ENCODE results near the gene MMP24.
"Not testable (repeated sequence)": the region's sequence is repeated elsewhere in the genome, so short reads cannot be mapped to it uniquely, and the experiment has no call there.

The MMP24 gene

GRCh38 chr20:35257175-35257909, 30.9 kb downstream of the MMP24 start:
- no peak for DNase-seq (ENCODE audit: low spot score)

DNA sequence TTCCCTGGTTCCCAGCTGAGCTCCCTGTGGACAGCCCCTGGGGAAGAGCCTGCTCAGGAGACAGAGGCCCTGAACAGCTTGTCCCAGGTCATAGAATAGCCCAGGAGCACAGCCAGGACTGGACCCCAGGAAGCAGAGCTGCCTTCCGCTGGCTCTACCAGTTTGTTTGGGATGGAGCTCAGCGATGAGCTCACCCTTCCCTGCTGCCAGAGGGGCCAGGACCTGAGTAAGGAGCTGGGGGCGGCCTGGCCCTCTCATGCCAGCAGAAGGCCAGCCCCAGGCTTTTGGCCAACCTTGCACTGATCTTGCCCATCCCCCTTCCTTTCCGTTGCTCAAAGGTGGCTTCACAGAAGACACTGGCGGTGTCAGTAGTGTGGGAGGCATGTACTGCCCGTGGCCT, 33.9 kb downstream of the MMP24 start:
- DNase-seq (ENCODE audit: low spot score): peak; percentile 93

GRCh38 chr20:35262321-35262720, 35.8 kb downstream of the MMP24 start:
- not testable (repeated sequence) for DNase-seq (ENCODE audit: low spot score)

DNA sequence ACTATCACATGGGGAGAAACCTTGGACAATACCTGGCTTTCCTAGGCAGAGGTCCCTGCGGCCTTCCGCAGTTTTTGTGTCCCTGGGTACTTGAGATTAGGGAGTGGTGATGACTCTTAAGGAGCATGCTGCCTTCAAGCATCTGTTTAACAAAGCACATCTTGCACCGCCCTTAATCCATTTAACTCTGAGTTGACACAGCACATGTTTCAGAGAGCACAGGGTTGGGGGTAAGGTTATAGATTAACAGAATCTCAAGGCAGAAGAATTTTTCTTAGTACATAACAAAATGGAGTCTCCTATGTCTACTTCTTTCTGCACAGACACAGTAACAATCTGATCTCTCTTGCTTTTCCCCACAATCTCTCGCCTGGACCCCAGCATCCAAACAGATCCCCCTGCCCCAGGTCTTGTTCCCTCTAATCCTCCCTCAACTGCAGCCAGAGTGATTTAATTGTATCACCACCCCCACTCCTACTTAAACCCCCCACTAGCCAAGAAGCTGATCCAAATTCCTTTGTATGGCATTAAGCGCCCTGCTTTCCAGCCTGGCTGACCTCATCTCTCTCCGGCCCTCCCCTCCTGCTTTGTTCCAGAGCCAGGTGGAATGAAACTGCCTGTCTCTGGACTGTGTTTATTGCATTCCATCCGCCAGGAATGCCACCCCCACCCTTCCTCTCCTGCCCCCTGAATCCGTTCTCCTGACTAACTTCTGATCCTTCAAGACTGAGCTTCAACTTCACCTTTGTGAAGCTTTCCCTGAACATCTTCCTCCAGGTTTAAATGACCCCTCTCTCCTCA, 36.4 kb downstream of the MMP24 start:
- peak; percentile 98 for DNase-seq (ENCODE audit: low spot score)

DNA sequence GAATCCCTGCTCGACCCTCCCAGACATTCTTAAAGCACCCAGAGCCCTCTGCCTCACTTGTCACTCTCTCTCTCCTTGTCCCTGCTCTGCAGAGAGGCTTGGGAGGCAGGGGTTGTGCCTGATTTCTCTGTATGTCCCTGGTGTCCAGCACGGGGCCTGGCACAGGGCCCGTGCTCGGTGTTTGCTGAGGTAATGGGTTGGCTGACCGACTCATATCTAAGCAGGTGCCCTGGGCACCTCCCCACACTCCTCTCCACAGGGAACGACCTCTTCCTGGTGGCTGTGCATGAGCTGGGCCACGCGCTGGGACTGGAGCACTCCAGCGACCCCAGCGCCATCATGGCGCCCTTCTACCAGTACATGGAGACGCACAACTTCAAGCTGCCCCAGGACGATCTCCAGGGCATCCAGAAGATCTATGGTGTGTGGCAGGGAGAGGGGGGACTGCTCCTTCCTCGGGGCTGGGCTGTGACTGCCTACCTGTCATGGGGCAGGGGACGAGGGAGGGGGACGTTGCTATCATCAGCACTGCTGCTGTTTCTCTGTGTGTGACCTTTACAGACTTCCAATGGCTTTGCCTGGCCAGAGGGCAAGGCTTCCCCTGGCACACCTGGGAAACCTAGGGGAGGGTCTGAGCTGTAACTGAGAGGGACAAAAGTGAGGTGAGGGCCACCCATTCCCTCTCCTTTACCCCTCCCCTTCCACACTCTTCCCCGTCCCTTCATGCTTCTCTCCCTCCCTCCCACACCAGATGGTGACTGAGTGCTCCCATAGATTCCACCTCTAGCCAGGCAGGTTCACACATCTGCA, 37.2 kb downstream of the MMP24 start:
- peak; percentile 90 for DNase-seq (ENCODE audit: low spot score)

DNA sequence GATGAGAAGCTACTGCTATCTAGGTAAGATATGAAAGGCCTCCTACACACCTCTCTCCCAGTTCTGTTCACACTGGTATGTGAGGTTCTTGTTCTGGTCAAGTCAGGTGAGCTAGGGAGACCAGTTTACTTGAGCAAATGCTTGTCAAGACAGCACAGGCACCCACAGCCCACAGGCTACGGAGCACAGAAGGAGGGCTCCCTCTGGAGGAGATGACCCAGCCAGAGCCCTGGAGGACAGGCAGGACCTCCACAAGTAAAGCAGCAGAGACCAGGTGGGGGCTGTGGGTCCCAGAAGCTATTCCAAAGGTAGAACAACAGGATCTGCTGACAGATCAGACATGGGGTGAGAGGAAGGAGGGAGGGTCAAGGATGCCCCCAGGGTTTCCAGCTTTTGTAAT, 38.3 kb downstream of the MMP24 start:
- DNase-seq (ENCODE audit: low spot score): peak; percentile 75

GRCh38 chr20:35267092-35267491, 40.6 kb downstream of the MMP24 start:
- no peak for DNase-seq (ENCODE audit: low spot score)

GRCh38 chr20:35269055-35269781, 42.7 kb downstream of the MMP24 start:
- peak; percentile 93 for DNase-seq (ENCODE audit: low spot score)

DNA sequence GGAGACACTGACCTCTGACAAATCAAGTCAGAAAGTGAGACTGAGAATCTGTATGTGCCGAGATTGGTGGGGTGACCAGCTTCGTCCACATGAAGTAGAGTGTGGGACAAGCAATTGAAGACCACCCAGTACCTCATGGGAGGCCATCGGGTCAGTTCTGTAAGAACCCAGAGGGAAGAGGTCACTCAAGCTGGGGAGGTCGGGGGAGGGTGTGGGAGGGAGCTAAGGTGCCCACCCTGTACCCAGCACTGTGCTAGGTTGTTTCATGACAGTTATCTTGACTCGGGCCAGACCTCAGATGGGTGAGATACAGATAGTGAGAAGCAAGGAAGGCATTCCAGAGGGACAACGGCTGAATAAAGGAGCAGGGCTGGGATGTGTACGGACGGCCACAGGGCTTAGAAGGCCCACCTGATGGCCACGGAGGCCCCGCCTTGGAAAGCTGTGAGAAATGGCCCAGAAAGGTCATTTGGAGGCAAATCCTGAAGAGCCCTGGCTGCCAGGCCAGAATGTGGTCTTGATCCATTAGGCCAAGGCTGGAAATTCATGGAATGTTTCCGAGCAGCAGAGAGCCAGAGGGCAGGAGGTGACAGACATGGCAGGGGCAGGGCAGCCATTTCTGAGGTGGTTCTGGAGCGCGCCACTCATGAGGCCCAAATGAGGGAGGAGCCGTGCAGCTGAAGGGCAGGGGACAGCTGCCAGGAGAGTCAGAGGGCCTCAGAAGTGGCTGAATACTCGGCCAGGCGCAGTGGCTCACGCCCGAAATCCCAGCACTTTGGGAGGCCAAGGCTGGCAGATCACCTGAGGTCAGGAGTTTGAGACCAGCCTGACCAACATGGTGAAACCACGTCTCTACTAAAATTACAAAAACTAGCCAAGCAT, 43.8 kb downstream of the MMP24 start:
- DNase-seq (ENCODE audit: low spot score): no peak

- DNase-seq (ENCODE audit: low spot score): no peak
Measured at GRCh38 chr20:35271073-35271882, 44.8 kb downstream of the MMP24 start.

DNA sequence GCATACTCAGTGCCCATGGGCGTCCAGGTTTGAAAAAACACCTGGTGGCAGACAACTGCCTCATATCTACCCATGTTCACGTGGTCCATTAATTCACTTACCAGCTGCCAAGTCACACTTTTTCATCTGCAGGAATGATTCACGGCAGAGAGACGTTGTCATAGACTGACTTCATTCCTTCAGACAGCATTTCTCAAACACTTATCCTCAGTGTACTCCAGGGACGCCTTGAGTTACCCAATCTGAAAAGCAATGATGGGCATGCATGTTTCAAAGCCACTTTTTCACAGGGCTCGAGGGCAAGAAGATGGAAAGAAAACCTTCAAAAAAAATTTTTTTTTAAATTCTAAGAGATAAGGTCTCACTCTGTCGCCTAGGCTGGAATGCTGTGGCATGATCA, 45.4 kb downstream of the MMP24 start:
- DNase-seq (ENCODE audit: low spot score): no peak

- peak; percentile 97 for DNase-seq (ENCODE audit: low spot score)
Measured at GRCh38 chr20:35273449-35274171, 47.1 kb downstream of the MMP24 start.

DNA sequence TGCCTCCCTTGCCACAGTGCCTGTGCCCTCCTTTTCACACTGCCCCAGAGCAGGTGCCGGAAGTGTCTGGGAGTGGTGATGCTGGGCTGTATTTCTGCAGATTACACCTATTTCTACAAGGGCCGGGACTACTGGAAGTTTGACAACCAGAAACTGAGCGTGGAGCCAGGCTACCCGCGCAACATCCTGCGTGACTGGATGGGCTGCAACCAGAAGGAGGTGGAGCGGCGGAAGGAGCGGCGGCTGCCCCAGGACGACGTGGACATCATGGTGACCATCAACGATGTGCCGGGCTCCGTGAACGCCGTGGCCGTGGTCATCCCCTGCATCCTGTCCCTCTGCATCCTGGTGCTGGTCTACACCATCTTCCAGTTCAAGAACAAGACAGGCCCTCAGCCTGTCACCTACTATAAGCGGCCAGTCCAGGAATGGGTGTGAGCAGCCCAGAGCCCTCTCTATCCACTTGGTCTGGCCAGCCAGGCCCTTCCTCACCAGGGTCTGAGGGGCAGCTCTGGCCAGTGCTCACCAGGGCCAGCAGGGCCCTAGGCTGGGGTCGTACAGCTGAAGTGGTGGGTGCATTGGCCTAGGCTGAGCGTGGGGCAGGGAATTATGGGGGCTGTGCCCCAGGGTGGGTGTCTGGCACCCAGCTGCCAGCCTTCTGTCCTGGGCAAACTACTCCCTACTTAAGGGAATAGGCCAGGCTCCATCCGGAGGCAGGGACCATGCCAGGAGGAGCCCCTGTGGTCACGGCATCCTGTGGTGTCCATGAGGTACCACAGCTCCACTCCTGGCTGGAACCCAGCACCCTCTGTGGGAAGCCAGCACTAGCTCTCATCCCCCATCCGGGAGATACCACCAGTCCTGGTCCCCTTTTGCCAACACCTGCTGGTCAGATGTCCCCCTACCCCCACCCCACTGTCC, 47.9 kb downstream of the MMP24 start:
- no peak for DNase-seq (ENCODE audit: low spot score)

GRCh38 chr20:35275741-35276251, 49.3 kb downstream of the MMP24 start:
- DNase-seq (ENCODE audit: low spot score): no peak

GRCh38 chr20:35276408-35276807, 49.9 kb downstream of the MMP24 start:
- DNase-seq (ENCODE audit: low spot score): no peak

- no peak for DNase-seq (ENCODE audit: low spot score)
Measured at GRCh38 chr20:35277127-35277526, 50.6 kb downstream of the MMP24 start.

DNA sequence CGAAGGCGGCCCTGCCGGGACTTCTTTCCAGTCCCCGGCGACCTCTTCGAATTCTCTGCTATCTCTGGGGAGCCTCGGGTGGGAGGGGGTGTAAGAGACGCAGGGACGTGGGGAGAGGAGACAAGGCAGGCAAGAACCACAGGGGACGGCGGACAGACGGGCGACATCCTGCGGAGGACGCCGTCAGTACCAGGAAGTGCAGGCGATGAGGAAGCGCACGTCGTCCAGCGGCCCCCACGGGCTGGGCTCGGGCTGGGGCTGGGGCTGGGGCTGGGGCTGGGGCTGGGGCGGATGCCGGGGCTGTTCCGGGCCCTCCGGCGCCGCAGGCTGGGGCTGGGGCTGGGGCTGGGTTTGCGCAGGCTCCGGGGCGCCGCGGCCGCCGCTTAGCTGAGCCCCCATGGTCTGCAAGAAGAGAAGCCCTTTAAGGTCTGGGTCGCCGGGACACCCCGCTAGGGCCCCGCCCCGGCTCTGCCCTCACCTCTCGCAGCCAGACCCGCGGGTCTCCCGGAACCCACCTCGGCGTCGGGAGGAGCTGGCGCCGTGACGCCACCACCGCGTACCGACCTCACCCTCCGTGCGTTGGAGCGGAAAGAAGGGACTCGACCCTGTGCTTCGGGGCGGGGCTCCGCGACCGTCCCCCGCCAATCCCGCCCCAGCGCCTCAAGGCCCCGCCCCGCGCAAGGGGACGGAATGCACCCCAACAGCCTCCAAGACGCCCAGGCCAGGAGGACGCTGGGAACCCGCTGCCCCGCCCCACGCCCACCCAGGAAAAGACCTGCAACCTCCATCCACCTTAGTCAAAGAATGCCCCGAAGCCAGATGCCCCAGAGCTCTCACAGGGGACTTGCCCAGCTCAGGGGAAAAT, 51.3 kb downstream of the MMP24 start, which contains the start of gene MMP24OS:
Gene MMP24OS (minus strand): TSS at position 592 of the 865 bp plus-strand sequence. CDS start 193 bp downstream, at position 399.
- DNase-seq (ENCODE audit: low spot score): peak; percentile 94

Data from cerebellar cortex (tissue), 1 donor.